HG02938 (cell line): ENCODE results near the gene INTS3.
"Not testable (repeated sequence)": the region's sequence is repeated elsewhere in the genome, so short reads cannot be mapped to it uniquely, and the experiment has no call there.

Experiments used
- ATAC-seq: cut with Tn5 transposase; IDR thresholded peaks from one replicate; pipeline ENCODE4 v1.9.1; 2021; ENCODE audit warnings: mild to moderate bottlenecking, moderate library complexity; ENCODE audit not compliant: unreplicated experiment

Gene INTS3

GRCh38 chr1:153775458-153776327 lies 47.8 kb downstream of the INTS3 start:
- no peak for ATAC-seq

GRCh38 chr1:153776352-153776751 lies 48.5 kb downstream of the INTS3 start:
- ATAC-seq: no peak

GRCh38 chr1:153776845-153777370 lies 49.1 kb downstream of the INTS3 start:
- no peak for ATAC-seq

- no peak for ATAC-seq
These were observed 49.8 kb downstream of the INTS3 start for GRCh38 chr1:153777648-153778047.

- no peak for ATAC-seq
These were observed 50.4 kb downstream of the INTS3 start for GRCh38 chr1:153778051-153778823.

GRCh38 chr1:153778824-153779519 lies 51.1 kb downstream of the INTS3 start:
- ATAC-seq: no peak

- ATAC-seq: no peak
These were observed 52.1 kb downstream of the INTS3 start for GRCh38 chr1:153779781-153780541.

GRCh38 chr1:153780551-153780950 lies 52.7 kb downstream of the INTS3 start:
- no peak for ATAC-seq

- ATAC-seq: not testable (repeated sequence)
These were observed 54.8 kb downstream of the INTS3 start for GRCh38 chr1:153782648-153783047.

- peak; percentile 78 for ATAC-seq
These were observed 55.7 kb downstream of the INTS3 start for GRCh38 chr1:153783233-153784190.

- ATAC-seq: no peak
These were observed 58.4 kb downstream of the INTS3 start for GRCh38 chr1:153786038-153786790.

- ATAC-seq: no peak
These were observed 61.7 kb downstream of the INTS3 start for GRCh38 chr1:153789478-153790034.

- peak; percentile 14 for ATAC-seq
These were observed 62.6 kb downstream of the INTS3 start for GRCh38 chr1:153790313-153790965.

- peak; percentile 92 for ATAC-seq
These were observed 63.3 kb downstream of the INTS3 start for GRCh38 chr1:153790966-153791647.

GRCh38 chr1:153791648-153792253 lies 63.9 kb downstream of the INTS3 start:
- no peak for ATAC-seq

GRCh38 chr1:153792631-153793041 lies 64.8 kb downstream of the INTS3 start:
- ATAC-seq: no peak
